D721Med (cell line): ENCODE data around the gene CNST.

Experiments used
- DNase-seq: peaks from one replicate; pipeline ENCODE4 v3.0.0; 2011; ENCODE audit warnings: low spot score; ENCODE audit not compliant: insufficient read length
- FAIRE-seq: peaks from 2 replicates; lab custom pipeline; 2011; peaks lifted over from hg19 to GRCh38; lab: Jason Lieb, UNC
- CTCF ChIP-seq: IDR thresholded peaks from 2 replicates; pipeline ENCODE4 v1.5.1; 2012; ENCODE audit warnings: mild to moderate bottlenecking, control low read depth; ENCODE audit not compliant: insufficient read depth; ENCODE audit errors: missing control alignments

The CNST gene

GRCh38 chr1:246639732-246640131 lies 73.5 kb downstream of the CNST start:
- DNase-seq (no peak), FAIRE-seq (no peak)
- no peak for TF ChIP-seq CTCF

DNA sequence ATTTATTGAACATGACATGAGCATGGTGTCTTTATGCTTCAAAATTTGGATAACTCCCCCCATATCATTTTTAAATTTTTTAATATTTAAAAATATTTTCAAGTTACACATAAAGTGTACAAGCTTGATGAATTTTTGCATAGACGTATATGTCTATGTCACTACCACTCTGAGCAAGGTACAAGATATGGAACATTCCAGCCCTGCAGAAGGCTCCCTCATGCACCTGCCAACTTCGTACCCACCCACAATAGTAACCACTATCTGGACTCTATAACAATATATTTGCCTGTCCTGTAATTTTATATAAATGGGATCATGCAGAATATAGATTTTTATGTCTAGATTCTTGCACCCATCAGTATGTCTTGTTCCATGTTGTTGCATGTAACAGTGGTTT lies 74.5 kb downstream of the CNST start:
- no peak for TF ChIP-seq CTCF
- DNase-seq (no peak), FAIRE-seq (no peak)

DNA sequence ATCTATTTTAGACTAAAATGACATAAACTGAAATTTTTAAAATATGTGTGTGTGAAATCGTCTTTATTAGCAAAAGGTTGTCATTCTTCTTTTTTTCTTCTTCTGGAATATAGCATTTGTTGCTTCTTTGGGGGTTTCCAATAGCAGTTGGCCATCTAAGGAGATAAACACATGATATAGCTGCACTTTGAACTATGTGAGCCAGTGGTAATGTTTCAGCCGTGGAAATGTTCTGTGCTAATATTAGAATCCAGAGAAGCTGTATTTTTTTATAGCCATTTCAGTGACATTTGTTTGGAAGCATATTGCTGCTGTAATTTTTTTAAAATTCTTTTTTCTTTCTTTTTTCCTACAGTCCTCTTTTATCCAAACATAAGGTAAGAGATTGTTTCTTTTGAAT lies 75.1 kb downstream of the CNST start:
- no peak for DNase-seq
- FAIRE-seq: no peak
- no peak for TF ChIP-seq CTCF

- FAIRE-seq (no peak), DNase-seq (no peak)
- no peak for TF ChIP-seq CTCF
These were observed 76.5 kb downstream of the CNST start for GRCh38 chr1:246642719-246643118.

DNA sequence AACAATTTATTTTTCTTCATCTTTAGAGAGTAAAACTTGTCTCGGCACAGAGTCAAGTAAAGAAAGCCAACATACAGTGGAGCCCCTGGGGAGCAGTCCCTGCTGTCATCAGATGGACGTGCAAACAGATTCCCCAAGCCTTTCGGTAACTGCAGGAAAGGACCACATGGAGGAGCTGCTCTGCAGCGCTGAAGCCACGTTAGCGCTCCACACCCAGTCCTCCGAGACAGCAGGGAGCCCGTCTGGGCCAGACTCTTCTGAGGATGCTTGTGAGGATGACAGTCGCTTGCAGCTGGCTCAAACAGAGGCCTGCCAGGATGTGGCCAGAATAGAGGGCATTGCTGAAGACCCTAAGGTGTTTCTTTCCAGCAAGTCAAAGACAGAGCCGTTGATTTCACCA lies 80.9 kb downstream of the CNST start:
- peak; percentile 55 for TF ChIP-seq CTCF
- DNase-seq: peak; percentile 57
- peak; percentile 32 for FAIRE-seq

DNA sequence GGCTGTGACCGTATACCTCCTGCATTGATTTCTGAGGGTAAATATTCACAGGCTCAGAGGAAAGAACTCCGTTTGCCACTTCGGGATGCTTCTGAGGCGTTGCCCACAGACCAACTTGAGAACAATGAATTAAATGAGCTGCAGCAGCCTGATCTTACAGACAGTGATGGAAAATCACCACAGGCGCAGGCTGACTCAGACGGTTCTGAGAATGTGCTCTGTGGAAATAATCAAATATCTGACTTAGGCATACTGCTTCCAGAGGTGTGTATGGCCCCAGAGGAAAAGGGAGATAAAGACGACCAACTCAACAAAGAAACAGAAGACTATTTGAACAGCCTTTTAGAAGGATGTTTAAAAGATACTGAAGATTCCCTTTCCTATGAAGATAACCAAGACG lies 81.3 kb downstream of the CNST start:
- TF ChIP-seq CTCF: no peak
- FAIRE-seq (peak; percentile 81), DNase-seq (no peak)

- no peak for FAIRE-seq
- TF ChIP-seq CTCF: no peak
- DNase-seq: no peak
These were observed 84.9 kb downstream of the CNST start for GRCh38 chr1:246651012-246651695.
